ENCODE measurements around the gene BMS1. TPM values are rescaled to one million over a fixed set of nuclear protein-coding genes. Genes with fewer than 3 reads are reported as not detected.
"Not testable (repeated sequence)": the region's sequence is repeated elsewhere in the genome, so short reads cannot be mapped to it uniquely, and the experiment has no call there.

BMS1 gene, protein sequence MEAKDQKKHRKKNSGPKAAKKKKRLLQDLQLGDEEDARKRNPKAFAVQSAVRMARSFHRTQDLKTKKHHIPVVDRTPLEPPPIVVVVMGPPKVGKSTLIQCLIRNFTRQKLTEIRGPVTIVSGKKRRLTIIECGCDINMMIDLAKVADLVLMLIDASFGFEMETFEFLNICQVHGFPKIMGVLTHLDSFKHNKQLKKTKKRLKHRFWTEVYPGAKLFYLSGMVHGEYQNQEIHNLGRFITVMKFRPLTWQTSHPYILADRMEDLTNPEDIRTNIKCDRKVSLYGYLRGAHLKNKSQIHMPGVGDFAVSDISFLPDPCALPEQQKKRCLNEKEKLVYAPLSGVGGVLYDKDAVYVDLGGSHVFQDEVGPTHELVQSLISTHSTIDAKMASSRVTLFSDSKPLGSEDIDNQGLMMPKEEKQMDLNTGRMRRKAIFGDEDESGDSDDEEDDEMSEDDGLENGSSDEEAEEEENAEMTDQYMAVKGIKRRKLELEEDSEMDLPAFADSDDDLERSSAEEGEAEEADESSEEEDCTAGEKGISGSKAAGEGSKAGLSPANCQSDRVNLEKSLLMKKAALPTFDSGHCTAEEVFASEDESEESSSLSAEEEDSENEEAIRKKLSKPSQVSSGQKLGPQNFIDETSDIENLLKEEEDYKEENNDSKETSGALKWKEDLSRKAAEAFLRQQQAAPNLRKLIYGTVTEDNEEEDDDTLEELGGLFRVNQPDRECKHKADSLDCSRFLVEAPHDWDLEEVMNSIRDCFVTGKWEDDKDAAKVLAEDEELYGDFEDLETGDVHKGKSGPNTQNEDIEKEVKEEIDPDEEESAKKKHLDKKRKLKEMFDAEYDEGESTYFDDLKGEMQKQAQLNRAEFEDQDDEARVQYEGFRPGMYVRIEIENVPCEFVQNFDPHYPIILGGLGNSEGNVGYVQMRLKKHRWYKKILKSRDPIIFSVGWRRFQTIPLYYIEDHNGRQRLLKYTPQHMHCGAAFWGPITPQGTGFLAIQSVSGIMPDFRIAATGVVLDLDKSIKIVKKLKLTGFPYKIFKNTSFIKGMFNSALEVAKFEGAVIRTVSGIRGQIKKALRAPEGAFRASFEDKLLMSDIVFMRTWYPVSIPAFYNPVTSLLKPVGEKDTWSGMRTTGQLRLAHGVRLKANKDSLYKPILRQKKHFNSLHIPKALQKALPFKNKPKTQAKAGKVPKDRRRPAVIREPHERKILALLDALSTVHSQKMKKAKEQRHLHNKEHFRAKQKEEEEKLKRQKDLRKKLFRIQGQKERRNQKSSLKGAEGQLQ
- total RNA-seq (2014; rRNA removed; shearing (Covaris generic); ENCODE audit: low replicate concordance) = 20.6 and 22.0 TPM in 2 replicates

DNA sequence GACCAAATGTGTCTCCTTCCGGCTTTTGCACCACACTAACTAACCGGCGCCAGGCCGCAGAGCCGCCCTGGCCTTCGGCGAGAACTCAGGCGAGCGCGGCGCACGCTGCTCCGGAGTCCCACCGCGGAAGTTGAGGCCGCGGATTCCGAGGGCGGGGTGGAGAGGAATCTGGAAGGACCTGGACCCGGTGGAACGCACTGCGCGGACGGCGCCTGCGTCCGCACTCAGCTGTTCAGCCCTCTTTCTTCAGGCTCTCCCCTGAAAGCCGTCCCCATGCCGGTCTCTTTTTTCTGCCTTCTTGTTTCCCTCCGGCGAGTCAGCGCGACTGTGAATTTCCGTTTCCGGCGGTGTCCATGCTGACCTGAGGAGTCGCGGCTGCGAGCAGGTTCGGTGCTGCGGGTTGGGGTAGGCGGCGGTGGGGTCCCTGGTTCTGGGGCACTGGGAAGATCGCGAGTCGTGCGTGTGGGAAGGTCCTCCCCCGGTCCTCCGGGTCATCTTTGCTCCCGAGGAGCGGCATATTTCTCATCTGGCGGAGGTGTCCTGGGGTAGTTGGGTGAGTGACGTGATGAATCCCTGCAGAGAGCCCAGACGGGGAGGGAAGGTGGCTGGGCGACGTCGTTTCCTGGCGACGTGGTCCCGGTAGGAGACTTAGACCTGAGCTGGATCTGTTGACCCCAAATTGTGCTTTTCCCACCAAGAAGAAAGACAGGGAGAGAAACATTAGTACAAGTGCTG lies at the start of gene BMS1:
Gene BMS1 (plus strand): TSS at position 350 of the 735 bp plus-strand sequence. CDS start 1,600 bp downstream, outside the sequence.
- Histone ChIP-seq H3K9me3 (no peaks in the 10 kb centered on the region), H3K36me3 (peaks cover 23% of the 10 kb centered on the region), H3K27me3 (no peaks in the 10 kb centered on the region), H3K4me3 (peak within 1 kb of the TSS; percentile 99)
- DNase-seq = peak; percentile 88

GRCh38 chr10:42734536-42734935 lies 48.1 kb upstream of the BMS1 start:
- DNase-seq = no peak
- Histone ChIP-seq H3K27me3 (no peaks in the 10 kb centered on the region), H3K4me3 (no peak overlapping the region), H3K36me3 (no peaks in the 10 kb centered on the region), H3K9me3 (no peaks in the 10 kb centered on the region)

- no peaks in the 10 kb centered on the region for H3K27me3 ChIP-seq
- no peak for DNase-seq
- H3K36me3 ChIP-seq = no peaks in the 10 kb centered on the region
- no peak overlapping the region for H3K4me3 ChIP-seq
- H3K9me3 ChIP-seq = no peaks in the 10 kb centered on the region; the same call in 1 of the 2 replicates
Measured at GRCh38 chr10:42738679-42739078, 43.9 kb upstream of the BMS1 start.

GRCh38 chr10:42741536-42741935 lies 41.1 kb upstream of the BMS1 start:
- H3K9me3 ChIP-seq, H3K27me3 ChIP-seq, H3K36me3 ChIP-seq, DNase-seq, H3K4me3 ChIP-seq: not testable (repeated sequence)

- H3K36me3 ChIP-seq = no peaks in the 10 kb centered on the region
- H3K27me3 ChIP-seq = no peaks in the 10 kb centered on the region; the same call in 1 of the 2 replicates
- DNase-seq = no peak
- H3K9me3 ChIP-seq = no peaks in the 10 kb centered on the region; the same call in 1 of the 2 replicates
- H3K4me3 ChIP-seq = no peak overlapping the region
Measured at GRCh38 chr10:42743697-42744096, 38.9 kb upstream of the BMS1 start.

DNA sequence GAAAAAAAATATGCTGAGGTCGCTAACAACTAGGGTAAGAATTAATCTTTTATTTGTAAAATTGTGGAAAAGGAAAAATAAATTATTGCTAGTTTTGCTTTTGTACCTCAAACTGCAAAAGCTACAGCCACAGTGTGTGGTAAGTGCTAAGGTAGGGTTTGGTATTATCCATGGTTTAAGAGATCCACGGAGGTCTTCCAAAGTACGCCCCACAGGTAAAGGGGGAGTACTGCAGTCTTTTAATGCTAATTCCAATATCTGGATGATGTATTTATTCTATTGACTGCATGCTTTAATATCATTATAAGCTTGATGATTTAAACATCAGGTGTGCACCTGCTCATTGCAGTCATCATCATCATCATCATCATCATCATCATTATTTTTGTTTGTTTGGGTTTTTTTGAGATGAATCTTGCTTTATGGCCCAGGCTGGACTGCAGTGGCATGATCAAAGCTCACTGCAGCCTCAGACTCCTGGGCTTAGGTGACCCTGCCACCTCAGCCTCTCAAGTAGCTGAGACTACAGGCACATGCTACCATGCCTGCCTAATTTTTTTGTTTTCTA lies 38.4 kb upstream of the BMS1 start:
- H3K4me3 ChIP-seq = no peak overlapping the region
- no peaks in the 10 kb centered on the region; the same call in 1 of the 2 replicates for H3K9me3 ChIP-seq
- H3K27me3 ChIP-seq = no peaks in the 10 kb centered on the region; the same call in 1 of the 2 replicates
- H3K36me3 ChIP-seq = no peaks in the 10 kb centered on the region
- no peak for DNase-seq

DNA sequence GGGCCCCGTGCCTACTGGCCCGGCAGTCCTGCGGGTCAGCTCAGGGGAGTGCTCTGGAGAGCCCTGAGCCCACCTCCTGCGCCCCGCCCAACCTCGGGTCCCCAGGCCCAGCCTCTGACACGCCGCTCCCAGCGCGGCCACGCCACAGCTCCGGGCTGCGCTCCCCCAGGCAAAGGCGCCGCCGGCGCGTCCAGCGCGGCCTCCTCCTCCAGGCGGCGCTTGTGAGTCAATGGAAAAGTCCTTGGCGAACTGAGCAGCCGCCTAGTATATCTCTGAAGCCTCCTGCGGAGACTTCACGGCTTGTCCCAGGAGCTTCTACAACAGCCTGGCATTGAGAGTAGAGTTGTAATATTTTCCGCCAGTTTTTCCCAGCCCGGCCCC lies 29.5 kb upstream of the BMS1 start:
- peak overlapping the region; percentile 33 for H3K4me3 ChIP-seq
- peak; percentile 71 for DNase-seq

GRCh38 chr10:42753507-42754154 lies 29.0 kb upstream of the BMS1 start:
- DNase-seq = peak; percentile 13
- Histone ChIP-seq H3K27me3 (peaks cover 20% of the 10 kb centered on the region), H3K9me3 (no peaks in the 10 kb centered on the region), H3K4me3 (peak overlapping the region; percentile 33), H3K36me3 (no peaks in the 10 kb centered on the region)

More for the DNA sequence above, 29.5 kb upstream of the BMS1 start:
- H3K36me3 ChIP-seq = no peaks in the 10 kb centered on the region
- no peaks in the 10 kb centered on the region for H3K9me3 ChIP-seq
- peaks cover 20% of the 10 kb centered on the region for H3K27me3 ChIP-seq

DNA sequence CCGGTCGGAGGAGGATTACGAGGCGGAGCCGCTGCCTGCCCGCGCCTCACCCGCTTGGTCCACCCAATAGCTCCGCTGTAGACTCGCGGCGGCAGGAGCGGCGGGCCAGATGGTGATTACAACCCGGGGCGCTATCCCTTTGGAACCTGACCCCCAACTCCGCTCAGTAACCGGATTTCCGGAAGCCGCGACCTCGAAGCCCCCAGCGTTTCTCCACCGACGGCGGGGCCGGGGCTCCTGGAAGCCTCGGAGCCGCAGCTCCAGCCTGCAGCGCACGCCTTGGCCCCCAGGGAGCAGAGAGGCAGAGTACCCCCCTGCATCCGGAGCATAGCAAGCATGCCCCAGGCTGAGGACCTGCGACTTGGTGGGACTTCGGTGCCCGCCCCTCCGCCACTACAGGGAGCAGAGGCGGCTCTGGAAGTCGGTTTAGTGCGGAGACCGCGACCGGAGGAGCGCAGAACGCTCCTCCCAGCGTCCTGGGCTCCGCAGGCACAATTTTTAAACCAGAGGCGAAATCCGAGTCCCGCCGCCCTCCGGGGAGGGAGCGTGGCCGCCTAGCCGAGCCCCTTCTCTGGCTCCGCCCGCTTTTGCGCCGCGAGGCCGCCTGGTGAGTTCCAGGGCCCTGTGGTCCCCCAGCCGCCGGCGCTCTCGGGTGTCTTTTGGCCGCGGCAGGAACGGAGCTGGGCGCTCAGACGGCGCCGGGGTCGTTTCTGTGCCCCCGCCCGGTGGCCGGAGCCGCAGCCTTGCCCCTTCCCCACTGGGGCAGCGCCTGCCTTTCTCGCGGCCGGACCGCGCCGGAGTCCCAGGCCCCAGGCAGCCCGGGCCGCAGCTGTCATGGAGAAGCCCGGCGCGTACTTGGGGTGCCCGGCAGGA lies 28.2 kb upstream of the BMS1 start:
- Histone ChIP-seq H3K9me3 (no peaks in the 10 kb centered on the region), H3K36me3 (no peaks in the 10 kb centered on the region), H3K27me3 (peaks cover 20% of the 10 kb centered on the region), H3K4me3 (peak overlapping the region; percentile 33)
- DNase-seq = peak; percentile 9

DNA sequence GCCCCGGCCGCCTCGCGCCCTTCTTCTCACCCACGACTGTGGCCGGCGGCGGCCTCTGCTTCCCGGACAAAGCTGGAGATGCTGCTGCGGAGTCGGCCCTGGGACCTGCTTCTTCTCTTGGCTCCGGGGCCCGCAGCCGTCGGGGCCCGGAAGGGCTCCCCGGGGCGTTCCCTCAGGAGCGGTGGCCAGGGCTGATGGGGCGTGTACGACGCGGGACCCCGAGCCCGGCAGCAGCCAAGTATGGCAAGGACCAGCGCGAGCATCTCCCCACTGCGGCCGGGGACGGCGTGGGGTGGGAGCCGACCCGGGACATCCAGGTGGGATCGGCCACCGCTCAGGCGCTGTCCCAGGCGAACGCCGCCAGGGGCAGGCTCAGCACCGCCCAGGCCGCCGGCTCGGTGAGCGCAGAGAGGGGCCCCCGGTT lies 27.6 kb upstream of the BMS1 start:
- Histone ChIP-seq H3K36me3 (no peaks in the 10 kb centered on the region), H3K27me3 (peaks cover 20% of the 10 kb centered on the region), H3K4me3 (no peak overlapping the region), H3K9me3 (no peaks in the 10 kb centered on the region)
- no peak for DNase-seq

GRCh38 chr10:42755556-42756093 lies 27.0 kb upstream of the BMS1 start:
- Histone ChIP-seq H3K36me3 (no peaks in the 10 kb centered on the region), H3K9me3 (no peaks in the 10 kb centered on the region), H3K4me3 (no peak overlapping the region), H3K27me3 (peaks cover 20% of the 10 kb centered on the region)
- no peak for DNase-seq

DNA sequence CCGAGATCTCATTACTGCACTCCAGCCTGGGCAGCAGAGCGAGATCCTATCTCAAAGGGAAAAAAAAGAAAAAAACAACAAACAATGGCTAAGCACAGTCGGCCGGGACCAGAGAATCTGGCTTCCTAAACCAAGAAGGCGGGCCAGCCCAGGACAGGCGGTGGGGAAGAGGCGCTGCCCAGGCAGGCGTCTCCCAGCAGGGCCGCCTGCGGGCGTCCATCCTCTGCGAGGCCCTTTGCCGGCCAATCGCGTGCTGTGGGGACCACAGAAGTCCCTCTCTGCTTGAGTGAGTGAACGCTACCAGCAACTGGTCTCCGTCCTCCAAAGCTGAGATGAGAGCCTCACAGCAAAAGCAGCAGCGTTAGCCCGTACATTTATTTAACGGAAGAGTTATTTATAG lies 14.7 kb upstream of the BMS1 start:
- no peak for DNase-seq
- Histone ChIP-seq H3K4me3 (no peak overlapping the region), H3K36me3 (no peaks in the 10 kb centered on the region), H3K27me3 (peaks cover 3% of the 10 kb centered on the region; the same call in 1 of the 2 replicates), H3K9me3 (no peaks in the 10 kb centered on the region)

GRCh38 chr10:42768581-42769152 lies 13.9 kb upstream of the BMS1 start:
- Histone ChIP-seq H3K27me3 (no peaks in the 10 kb centered on the region), H3K4me3 (no peak overlapping the region), H3K9me3 (no peaks in the 10 kb centered on the region), H3K36me3 (no peaks in the 10 kb centered on the region)
- no peak for DNase-seq

DNA sequence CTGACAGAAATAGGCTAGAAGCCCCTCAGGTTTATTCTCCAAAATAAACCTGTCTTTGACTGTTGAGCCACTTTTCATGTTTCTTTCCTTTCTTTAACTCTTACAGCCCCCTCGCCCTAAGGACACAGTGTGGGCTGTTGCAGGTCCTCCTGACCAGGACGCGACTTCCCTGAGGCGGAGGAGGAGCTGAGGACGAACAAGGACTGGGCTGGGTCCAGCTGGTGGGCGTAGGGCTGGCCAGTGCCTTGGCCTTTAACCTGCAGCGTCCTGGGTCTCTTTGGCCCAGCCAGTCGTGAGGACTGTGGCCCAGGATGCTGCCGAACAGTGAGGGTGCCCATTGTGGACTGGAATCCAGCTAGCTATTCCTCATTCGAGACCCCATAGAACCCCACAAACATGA lies 13.4 kb upstream of the BMS1 start:
- no peaks in the 10 kb centered on the region for H3K9me3 ChIP-seq
- no peaks in the 10 kb centered on the region for H3K36me3 ChIP-seq
- H3K4me3 ChIP-seq = no peak overlapping the region
- DNase-seq = no peak
- no peaks in the 10 kb centered on the region for H3K27me3 ChIP-seq

All from MG63 (cell line).